Brain microvascular endothelial cell (primary cell): Measurements from ENCODE around the gene FGF22.

Experiments
- DNase-seq: peaks from one replicate; pipeline ENCODE4 v3.0.0-alpha.2; 2020
- H3K27ac ChIP-seq: fragments of 250-450 bp; sonication (Bioruptor Pico); 2 replicates; pipeline ENCODE4 v1.5.1; 2020; ENCODE audit warnings: mild to moderate bottlenecking, moderate library complexity
- H3K27me3 ChIP-seq: fragments of 250-450 bp; sonication (Bioruptor Pico); replicated peaks from 2 replicates; pipeline ENCODE4 v1.5.1; 2020; ENCODE audit warnings: mild to moderate bottlenecking
- H3K36me3 ChIP-seq: fragments of 250-450 bp; sonication (Bioruptor Pico); replicated peaks from 2 replicates; pipeline ENCODE4 v1.5.1; 2020; ENCODE audit warnings: mild to moderate bottlenecking
- H3K4me3 ChIP-seq: 2 replicates; pipeline ENCODE4 v1.5.1; 2011; ENCODE audit warnings: low read depth, mild to moderate bottlenecking, control low read depth, low read length, moderate library complexity
- in situ Hi-C: cut with HindIII; loops from 2 replicates; pipeline ENCODE4 v1.10.0; 2017; ENCODE audit warnings: low sequenced_read_pairs, low pct_ligation_motif_present
- TF ChIP-seq, protein P1 (sequence below): IDR thresholded peaks from 2 replicates; pipeline ENCODE4 v1.5.1; 2011; ENCODE audit warnings: low read depth, mild to moderate bottlenecking, moderate library complexity, low read length, control low read depth, inconsistent platforms; ENCODE audit errors: missing control alignments

FGF22 gene

DNA sequence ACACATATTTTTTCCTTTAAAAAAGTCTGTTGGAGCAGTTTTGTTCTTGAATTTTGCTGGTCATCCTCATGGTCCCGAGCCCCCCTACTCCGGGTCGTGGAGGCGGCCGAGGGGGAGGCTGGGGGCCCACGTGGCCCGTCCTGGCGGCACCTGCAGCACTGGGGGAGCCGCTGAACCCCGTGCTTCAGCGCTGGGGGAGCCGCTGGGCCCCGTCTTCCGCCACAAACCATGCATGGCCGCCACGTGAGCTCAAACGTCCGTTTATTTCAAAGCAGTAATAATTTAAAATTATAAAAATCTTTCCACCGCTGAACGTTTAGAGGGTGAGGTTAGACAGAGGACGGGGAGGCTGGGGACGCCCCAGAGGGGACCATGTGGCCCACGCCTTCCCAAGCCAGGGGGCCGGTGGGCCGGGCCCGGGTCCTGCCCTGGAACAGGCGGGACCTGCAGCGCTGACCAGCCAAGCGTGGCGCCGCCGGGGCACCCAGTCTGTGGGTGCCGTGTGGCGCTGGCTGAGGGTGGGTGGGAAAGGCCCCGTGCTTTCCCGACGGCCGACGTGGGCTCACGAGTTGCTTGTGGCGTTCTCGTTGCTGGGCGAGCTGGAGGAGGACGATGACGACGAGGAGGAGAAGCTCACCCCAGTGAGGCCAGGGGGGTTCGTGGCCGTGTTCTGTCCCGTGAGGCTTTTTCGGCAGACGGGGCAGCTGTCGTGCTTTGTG, 8.0 kb downstream of the FGF22 start:
- Histone ChIP-seq H3K36me3 (peaks cover 68% of the 10 kb centered on the region), H3K4me3 (no peak overlapping the region), H3K27me3 (no peaks in the 10 kb centered on the region), H3K27ac (no peak overlapping the region)
- no peak for DNase-seq
- in situ Hi-C loops = no loop called here
- TF ChIP-seq, protein P1, sequence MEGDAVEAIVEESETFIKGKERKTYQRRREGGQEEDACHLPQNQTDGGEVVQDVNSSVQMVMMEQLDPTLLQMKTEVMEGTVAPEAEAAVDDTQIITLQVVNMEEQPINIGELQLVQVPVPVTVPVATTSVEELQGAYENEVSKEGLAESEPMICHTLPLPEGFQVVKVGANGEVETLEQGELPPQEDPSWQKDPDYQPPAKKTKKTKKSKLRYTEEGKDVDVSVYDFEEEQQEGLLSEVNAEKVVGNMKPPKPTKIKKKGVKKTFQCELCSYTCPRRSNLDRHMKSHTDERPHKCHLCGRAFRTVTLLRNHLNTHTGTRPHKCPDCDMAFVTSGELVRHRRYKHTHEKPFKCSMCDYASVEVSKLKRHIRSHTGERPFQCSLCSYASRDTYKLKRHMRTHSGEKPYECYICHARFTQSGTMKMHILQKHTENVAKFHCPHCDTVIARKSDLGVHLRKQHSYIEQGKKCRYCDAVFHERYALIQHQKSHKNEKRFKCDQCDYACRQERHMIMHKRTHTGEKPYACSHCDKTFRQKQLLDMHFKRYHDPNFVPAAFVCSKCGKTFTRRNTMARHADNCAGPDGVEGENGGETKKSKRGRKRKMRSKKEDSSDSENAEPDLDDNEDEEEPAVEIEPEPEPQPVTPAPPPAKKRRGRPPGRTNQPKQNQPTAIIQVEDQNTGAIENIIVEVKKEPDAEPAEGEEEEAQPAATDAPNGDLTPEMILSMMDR = no peak

DNA sequence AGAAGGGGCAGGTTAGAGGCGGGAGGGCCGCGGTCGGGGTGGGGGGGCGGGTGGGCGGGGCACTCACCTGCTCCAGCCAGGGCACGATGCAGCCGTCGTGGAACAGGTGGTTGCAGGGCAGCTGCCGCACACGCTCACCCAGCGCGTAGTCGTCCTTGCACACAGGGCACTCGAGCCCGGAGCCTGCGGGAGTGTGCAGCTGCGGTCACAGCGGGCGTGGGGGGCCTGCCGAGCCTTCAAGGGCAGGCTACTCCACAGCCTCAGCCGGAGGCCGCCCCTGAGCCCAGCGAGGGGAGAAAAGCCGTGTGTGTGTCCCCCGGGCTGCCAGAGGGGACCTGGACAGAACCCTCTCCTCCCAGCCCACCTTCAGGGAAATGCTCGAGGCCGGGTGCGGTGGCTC, 8.6 kb downstream of the FGF22 start:
- H3K27me3 ChIP-seq = no peaks in the 10 kb centered on the region
- peaks cover 72% of the 10 kb centered on the region for H3K36me3 ChIP-seq
- in situ Hi-C loops = no loop called here
- no peak overlapping the region for H3K27ac ChIP-seq
- TF ChIP-seq, protein P1 = no peak
- H3K4me3 ChIP-seq = no peak overlapping the region
- no peak for DNase-seq

DNA sequence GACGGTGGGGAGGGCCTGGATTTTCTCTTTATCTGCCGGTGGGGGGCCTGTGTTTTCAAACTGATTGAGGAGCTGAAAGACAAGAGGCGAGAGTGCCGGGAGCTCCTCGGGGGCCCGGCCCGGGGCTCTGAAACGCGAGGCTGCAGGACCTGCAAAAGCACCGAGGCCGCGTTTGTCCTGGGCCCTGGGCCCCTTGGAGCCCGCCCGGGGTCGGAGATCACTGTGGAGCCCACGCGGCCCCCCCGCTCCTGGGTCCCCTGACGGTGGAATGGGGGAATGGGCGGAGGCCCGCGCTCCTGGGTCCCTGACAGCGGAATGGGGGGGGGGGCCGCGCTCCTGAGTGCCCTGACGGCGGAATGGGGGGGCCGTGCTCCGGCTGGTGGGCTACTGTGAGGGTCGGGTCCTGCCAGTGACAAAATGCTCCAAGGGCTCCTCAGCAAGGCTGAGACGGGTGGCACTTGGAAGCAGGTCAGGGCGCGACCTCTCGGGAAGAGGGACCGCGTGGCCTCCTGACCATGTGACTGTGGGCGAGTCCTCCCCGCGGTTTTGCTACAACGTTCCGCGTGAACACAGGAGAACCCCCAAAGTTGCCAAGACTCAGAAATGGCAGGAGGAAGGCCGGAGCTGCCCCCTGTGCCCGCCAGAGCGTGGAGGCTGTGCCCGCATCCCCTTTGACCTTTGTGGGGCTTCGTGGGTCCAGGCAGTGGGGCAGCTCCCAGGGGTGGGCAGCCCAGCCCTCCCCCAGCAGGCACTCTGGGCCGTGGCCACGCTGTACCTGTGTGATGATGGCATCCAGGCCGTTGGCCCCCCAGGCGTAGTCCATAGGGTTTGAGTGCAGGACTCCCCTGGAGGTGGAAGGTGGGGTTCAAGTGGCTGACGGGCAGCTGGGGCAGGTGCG, 9.5 kb downstream of the FGF22 start:
- in situ Hi-C loops = no loop called here
- Histone ChIP-seq H3K27me3 (no peaks in the 10 kb centered on the region), H3K36me3 (peaks cover 81% of the 10 kb centered on the region), H3K4me3 (no peak overlapping the region), H3K27ac (no peak overlapping the region)
- TF ChIP-seq, protein P1 = no peak
- DNase-seq = no peak

DNA sequence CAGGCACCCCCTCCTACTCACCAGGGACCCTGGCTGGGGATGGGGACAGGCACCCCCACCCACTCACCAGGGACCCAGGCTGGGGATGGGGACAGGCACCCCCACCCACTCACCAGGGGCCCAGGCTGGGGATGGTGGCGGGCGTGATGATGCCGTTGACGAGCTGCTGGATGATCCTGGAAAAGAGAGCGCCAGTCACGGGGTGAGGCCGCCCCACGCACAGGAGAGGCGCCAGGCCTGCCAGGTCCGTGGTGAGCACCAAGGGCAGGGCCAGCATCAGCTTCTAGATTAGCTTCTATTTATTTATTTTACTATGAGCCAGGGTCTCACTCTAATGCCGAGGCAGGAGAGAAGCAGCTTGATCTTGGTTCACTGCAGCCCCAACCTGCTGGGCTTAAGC, 10.4 kb downstream of the FGF22 start:
- no peak overlapping the region for H3K27ac ChIP-seq
- in situ Hi-C loops = no loop called here
- no peak overlapping the region for H3K4me3 ChIP-seq
- TF ChIP-seq, protein P1 = no peak
- no peaks in the 10 kb centered on the region for H3K27me3 ChIP-seq
- peaks cover 76% of the 10 kb centered on the region for H3K36me3 ChIP-seq
- DNase-seq = no peak

DNA sequence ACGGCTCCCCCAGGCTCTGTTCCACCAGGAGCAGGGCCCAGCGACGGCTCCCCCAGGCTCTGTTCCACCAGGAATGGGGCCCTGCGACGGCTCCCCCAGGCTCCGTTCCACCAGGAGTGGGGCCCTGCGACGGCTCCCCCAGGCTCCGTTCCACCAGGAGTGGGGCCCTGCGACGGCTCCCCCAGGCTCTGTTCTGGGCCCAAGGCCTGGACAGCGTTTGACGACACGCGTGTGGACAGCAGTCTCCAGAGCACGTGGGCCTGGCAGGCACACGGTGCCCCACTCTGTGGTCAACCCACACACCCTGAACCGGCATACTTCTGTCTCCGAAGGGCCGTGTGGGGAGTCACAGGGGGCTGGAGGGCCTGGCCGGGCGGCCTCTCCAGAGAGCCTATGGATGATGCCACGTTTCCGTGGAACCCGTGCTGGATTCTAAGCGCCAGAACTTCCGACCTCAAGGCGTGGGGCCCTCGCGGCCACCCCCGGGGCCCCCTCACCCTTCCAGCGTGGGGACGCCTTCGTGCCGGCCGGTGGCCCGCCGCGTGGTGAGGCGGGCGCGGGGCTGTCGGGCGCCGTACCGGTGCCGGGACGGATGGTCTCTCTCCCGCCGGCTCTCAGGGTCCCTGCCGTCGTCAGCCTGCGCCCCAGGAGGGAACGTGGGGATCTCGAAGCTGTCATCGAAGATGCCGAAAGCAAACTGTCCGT, 11.6 kb downstream of the FGF22 start:
- Histone ChIP-seq H3K27me3 (no peaks in the 10 kb centered on the region), H3K27ac (no peak overlapping the region), H3K36me3 (peaks cover 68% of the 10 kb centered on the region), H3K4me3 (no peak overlapping the region)
- TF ChIP-seq, protein P1 = no peak
- DNase-seq = no peak
- in situ Hi-C loops = no loop called here
